Activated naive CD8-positive, alpha-beta T cell treated with anti-CD3 and anti-CD28 coated beads, Interleukin-2, amount 50 U/mL, for 24 hours (primary cell): ENCODE measurements around the gene FCN3.

ENCODE experiments used
- ATAC-seq: fragments of 150-1000 bp; cut with Tn5 transposase; one replicate; pipeline ENCODE4 v1.10.0; 2021
- DNase-seq: peaks from one replicate; pipeline ENCODE4 v3.0.0; 2021
- H3K27ac Mint-ChIP-seq: one replicate; pipeline ENCODE4 v1.8.0; 2021; ENCODE audit warnings: mild to moderate bottlenecking, mixed read lengths
- H3K27me3 Mint-ChIP-seq: one replicate; pipeline ENCODE4 v1.8.0; 2021; ENCODE audit warnings: mixed read lengths
- H3K36me3 Mint-ChIP-seq: one replicate; pipeline ENCODE4 v1.8.0; 2021; ENCODE audit warnings: low read depth, mixed read lengths
- H3K4me1 Mint-ChIP-seq: one replicate; pipeline ENCODE4 v1.8.0; 2021; ENCODE audit warnings: mixed read lengths
- H3K4me3 Mint-ChIP-seq: one replicate; pipeline ENCODE4 v1.8.0; 2021; ENCODE audit warnings: mild to moderate bottlenecking, moderate library complexity, mixed read lengths
- H3K9me3 Mint-ChIP-seq: one replicate; pipeline ENCODE4 v1.8.0; 2021; ENCODE audit warnings: mixed read lengths

FCN3 gene

DNA sequence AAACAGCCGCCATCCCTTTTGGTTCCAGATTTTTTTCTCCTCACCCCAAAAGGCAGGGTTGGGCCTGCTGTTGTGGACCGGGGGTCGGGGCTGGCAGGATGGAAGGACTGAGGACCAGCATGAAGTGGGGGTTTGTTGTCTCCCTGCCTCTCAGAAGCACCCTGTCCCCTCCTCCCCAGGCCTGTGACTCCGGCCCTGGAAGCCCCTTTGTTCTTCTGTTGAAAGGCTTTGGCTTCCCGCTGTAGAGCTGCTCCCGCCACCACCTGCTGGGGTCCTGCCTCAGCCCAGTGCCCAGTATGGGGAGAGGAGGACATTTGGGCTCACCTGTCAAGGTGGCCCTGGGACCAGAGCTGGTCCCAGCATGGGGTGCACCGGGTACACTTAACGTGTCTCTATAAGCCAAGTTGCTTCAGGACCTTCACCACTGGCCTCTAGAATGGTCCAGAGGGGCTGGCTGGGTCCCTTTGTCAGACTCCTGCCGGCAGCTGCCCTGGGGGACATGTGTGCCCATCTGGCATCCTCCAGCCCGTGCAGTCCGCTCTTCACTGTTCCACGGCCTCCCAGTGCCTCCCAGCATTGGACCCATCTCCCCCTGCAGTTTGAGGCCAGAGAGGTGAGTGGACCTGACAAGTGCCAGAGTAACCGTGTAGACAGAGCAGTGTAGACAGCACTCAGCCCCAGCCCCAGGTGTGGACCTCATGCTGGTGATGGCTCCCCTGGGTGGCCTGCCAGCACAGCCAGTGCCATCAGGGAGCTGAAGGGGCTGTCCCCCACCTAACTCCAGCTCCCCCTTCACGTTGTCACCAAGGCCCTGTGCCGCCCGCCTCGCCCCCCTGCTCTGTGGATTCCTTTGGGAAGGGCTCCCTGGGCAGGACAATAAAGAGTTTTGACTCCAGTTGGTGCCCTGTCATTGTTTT is 38.9 kb downstream of the FCN3 start:
- Mint-ChIP-seq H3K9me3 (no peaks in the 10 kb centered on the region), H3K36me3 (peaks cover 14% of the 10 kb centered on the region), H3K4me3 (no peak overlapping the region), H3K4me1 (peaks cover 21% of the 10 kb centered on the region), H3K27me3 (no peaks in the 10 kb centered on the region), H3K27ac (no peak overlapping the region)
- no peak for ATAC-seq
- DNase-seq = no peak

DNA sequence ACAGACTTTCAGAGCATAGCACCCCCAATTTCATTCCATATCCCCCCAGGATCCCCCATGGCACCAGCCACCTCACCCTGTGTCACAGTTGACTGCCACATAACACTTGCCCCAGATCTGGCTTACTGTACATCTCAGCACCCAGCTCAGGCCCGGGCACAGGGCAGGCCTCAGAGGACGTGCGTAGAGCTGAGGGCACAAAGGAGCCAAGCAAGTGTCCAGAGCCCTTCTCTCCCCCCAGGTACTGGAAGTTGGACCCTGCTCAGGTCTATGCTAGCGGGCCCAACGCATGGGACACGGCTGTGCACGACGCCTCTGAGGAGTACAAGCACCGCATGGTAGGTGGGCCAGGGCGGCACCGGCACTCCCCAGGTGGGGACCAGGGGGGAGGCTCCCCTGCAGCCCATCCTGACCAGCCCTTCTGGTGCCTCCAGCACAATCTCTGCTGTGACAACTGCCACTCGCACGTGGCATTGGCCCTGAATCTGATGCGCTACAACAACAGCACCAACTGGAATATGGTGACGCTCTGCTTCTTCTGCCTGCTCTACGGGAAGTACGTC is 40.8 kb downstream of the FCN3 start:
- no peak overlapping the region for H3K27ac Mint-ChIP-seq
- peaks cover 9% of the 10 kb centered on the region for H3K4me1 Mint-ChIP-seq
- H3K27me3 Mint-ChIP-seq = no peaks in the 10 kb centered on the region
- no peak for DNase-seq
- peaks cover 12% of the 10 kb centered on the region for H3K36me3 Mint-ChIP-seq
- no peaks in the 10 kb centered on the region for H3K9me3 Mint-ChIP-seq
- ATAC-seq = no peak
- H3K4me3 Mint-ChIP-seq = no peak overlapping the region

DNA sequence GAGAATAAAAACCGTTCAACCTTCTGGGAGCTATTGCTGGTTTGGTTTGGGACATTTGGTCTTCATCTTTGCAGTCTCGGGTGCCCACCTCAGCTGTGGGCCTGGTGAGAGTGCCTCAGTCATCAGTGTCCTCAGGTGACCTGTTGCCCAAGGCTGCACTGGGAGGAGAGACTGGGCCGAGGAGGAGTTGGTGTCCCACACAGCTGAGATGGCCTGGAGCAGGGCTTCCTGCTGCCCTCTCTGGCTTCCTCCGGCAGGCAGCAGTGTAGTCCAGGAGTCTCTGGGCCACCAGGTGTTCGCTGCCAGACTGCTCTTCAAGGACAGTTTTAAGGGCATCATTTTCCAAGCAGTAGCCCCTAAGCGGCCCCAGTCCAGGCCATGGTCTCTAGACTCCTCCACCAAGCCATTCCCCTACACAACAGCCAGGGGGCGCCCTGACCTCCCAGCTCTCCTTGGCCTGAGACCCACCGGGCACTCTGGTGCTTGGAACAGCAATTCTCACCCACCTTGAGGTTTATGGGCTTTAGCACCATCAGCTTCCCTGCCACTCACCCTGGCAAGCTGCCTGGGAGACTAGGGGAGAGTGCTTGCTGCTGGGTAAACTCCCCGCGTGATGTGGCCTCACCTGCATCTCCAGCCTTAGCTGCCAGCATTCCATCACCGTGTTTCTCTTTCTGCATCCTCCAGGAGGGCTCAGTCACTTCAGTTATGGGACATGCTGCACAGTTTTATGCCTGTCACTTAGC is 41.9 kb downstream of the FCN3 start:
- Mint-ChIP-seq H3K27ac (no peak overlapping the region), H3K36me3 (peaks cover 12% of the 10 kb centered on the region), H3K4me1 (peaks cover 18% of the 10 kb centered on the region), H3K9me3 (no peaks in the 10 kb centered on the region), H3K27me3 (no peaks in the 10 kb centered on the region), H3K4me3 (no peak overlapping the region)
- DNase-seq (peak; percentile 69), ATAC-seq (peak; percentile 71)

DNA sequence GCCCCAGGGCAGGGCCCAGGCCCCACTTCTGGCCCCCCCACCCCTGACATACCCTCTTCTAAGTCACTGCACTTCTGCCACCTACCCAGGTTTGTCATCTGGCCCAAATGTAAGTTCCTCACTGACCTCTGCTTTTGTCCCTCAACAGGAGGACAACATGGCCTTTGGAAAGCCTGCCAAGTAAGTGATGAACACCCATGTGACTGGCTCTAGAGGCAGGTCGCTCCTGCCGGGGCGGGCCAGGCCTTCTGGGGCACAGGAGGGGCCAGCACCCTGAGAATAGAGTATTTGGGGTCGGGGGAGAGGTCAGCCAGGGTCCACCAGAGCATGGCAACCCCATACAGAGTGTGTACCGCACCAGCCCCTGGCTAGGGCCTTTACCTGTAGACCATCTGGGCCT is 42.7 kb downstream of the FCN3 start:
- peaks cover 19% of the 10 kb centered on the region for H3K4me1 Mint-ChIP-seq
- H3K27ac Mint-ChIP-seq = no peak overlapping the region
- DNase-seq = no peak
- ATAC-seq = no peak
- no peaks in the 10 kb centered on the region for H3K9me3 Mint-ChIP-seq
- no peak overlapping the region for H3K4me3 Mint-ChIP-seq
- peaks cover 14% of the 10 kb centered on the region for H3K36me3 Mint-ChIP-seq
- no peaks in the 10 kb centered on the region for H3K27me3 Mint-ChIP-seq

DNA sequence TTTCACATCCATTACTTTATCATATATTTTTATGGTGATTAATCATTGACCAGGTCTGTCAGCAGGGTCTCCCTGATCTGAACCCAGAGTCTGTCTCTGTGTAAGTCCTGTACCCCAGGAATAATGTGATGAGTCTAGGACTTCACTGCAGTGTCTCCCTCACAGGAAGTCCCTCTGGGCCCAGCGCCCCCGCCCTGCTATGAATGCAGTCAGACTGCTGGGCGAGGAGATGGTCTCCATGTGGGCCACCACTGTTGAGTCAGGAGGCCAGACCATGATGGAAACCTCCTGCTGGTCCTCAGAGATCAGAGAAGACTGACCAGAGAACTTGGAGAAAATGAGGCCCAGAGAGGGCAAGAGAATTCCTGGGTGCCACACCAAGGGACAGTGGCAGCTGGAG is 43.2 kb downstream of the FCN3 start:
- no peak for ATAC-seq
- DNase-seq = no peak
- H3K27me3 Mint-ChIP-seq = no peaks in the 10 kb centered on the region
- peak overlapping the region; percentile 39 for H3K27ac Mint-ChIP-seq
- H3K4me3 Mint-ChIP-seq = no peak overlapping the region
- peaks cover 14% of the 10 kb centered on the region for H3K36me3 Mint-ChIP-seq
- no peaks in the 10 kb centered on the region for H3K9me3 Mint-ChIP-seq
- H3K4me1 Mint-ChIP-seq = peaks cover 23% of the 10 kb centered on the region

DNA sequence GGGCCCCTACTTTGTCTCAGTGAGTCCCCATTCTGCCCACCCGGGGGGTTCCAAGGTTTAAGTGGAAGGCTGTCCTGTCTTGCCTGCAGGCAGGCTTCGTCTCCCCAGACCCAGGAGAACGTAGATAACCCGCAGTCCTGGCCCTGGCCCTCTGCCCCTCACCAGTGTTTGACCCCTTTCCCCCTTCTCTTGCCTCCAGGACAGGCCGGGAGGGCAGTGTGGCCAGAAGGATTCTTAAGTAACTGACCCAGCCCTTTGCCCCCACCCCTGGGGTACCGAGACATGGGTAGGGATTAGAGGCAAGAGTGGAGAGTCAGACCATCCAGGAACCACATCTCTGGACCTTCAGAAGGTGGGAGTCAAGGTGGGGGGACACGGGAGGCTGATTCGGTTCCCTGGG is 43.8 kb downstream of the FCN3 start:
- Mint-ChIP-seq H3K4me3 (no peak overlapping the region), H3K27ac (peak overlapping the region; percentile 2), H3K4me1 (peaks cover 30% of the 10 kb centered on the region), H3K9me3 (no peaks in the 10 kb centered on the region), H3K36me3 (peaks cover 13% of the 10 kb centered on the region), H3K27me3 (no peaks in the 10 kb centered on the region)
- DNase-seq (no peak), ATAC-seq (no peak)

DNA sequence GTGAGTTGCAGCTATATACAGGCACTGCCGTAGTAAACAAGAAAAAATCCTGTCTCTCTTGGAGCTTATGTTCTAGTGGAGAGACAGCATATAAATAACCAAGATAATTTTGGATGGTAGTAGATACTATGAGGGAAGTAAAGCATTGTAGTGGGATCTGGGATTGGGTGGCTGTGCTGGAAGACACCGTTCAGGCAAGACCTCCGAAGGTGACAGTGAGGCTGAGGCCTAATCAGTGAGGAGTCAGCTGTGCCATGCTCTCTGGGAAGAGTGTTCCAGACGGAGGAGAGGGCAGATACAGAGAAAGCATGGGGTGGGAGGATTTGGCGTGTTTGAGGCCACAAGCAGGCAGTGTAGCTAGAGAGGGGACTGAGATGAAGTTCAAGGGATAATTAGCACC is 46.7 kb downstream of the FCN3 start:
- Mint-ChIP-seq H3K27me3 (no peaks in the 10 kb centered on the region), H3K4me1 (peaks cover 56% of the 10 kb centered on the region), H3K27ac (peak overlapping the region; percentile 43)

DNA sequence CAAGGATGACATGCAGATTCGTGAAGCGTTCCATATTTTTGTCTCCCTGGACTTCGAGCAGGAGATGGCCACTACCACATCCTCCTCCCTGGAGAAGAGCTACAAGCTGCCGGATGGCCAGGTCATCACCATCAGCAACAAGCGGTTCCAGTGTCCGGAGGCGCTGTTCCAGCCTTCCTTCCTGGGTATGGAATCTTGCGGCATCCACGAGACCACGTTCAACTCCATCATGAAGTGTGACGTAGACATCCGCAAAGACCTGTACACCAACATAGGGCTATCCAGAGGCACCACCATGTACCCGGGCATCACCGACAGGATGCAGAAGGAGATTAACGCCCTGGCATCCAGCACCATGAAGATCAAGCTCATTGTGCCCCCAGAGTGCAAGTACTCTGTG is 49.3 kb downstream of the FCN3 start:
- Mint-ChIP-seq H3K27me3 (no peaks in the 10 kb centered on the region), H3K27ac (no peak overlapping the region), H3K36me3 (peaks cover 26% of the 10 kb centered on the region), H3K4me3 (no peak overlapping the region), H3K9me3 (no peaks in the 10 kb centered on the region), H3K4me1 (peaks cover 61% of the 10 kb centered on the region)
- DNase-seq = no peak
- no peak for ATAC-seq

More for the DNA sequence above, 46.7 kb downstream of the FCN3 start:
- DNase-seq (no peak), ATAC-seq (no peak)
- peaks cover 21% of the 10 kb centered on the region for H3K36me3 Mint-ChIP-seq
- no peaks in the 10 kb centered on the region for H3K9me3 Mint-ChIP-seq
- no peak overlapping the region for H3K4me3 Mint-ChIP-seq

DNA sequence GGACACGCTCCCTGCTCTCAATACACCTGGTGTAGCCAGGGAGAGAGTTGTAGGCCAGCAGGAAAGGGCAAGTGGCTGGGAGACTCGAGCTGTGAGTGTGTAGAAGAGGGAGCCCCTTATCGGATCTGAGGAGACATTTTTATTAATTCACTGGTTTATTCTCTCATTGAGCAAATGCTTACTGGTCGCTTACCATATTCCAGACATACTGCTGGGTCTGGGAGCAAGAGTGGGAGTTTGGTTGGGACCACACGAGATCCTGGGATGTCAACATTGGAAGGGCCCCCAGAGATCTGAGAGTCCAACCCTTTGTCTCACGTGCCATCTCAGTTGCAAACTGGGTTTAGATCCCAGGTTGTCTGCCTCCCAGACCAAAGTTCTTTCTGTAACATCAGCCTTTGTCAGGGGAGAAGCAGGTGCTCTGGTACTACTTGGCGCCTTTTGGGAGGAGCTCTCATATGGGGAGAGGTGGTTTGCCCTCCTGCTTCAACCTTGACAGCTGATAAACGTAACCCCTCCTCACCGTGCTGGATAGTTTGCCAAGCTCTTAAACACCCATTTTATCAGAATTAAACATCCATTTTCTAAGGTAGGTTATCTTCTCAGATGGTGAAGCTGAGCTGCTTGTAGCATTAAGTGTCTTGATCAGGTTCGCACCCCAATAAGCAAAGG is 51.9 kb downstream of the FCN3 start:
- DNase-seq (no peak), ATAC-seq (no peak)
- Mint-ChIP-seq H3K4me1 (peaks cover 48% of the 10 kb centered on the region), H3K4me3 (peak overlapping the region; percentile 96), H3K9me3 (no peaks in the 10 kb centered on the region), H3K36me3 (peaks cover 26% of the 10 kb centered on the region), H3K27me3 (no peaks in the 10 kb centered on the region), H3K27ac (peak overlapping the region; percentile 96)

DNA sequence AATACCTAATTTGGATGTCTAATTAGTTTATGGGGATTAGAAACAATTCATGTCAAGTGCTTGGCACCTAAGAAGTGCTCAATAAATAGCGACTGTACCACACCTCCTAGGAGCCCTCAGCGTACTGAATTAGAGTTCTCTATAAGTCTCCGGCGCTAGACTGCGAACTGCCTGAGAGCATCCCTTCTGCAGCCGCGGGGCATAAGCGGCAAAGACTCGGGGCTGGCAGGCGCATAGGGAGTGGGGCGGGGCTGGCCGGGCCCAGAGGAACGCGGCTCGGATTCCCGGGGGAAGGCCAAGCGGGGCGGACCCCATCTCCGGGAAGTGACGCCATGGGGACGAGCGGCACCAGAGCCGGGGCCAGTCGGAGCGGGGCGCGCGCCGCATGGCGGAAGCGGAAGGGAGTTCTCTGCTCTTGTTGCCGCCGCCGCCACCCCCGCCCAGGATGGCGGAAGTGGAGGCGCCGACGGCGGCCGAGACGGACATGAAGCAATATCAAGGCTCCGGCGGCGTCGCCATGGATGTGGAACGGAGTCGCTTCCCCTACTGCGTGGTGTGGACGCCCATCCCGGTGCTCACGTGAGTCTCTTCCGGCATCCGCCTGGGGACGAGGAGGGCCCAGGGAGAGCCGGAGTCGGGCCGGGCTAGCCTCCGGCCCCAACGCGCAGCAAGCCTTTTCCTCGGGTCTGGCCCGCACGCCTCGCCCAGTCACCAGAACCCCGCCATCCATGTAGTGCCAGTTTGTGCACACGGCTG is 52.6 kb downstream of the FCN3 start, which contains the start of gene TMEM222:
TMEM222 (plus strand) TSS at position 351 of the 756 bp plus-strand sequence; CDS start at position 386, 35 bp downstream.
- Mint-ChIP-seq H3K36me3 (peaks cover 25% of the 10 kb centered on the region), H3K27ac (peak within 1 kb of the TSS; percentile 96), H3K9me3 (no peaks in the 10 kb centered on the region), H3K4me3 (peak within 1 kb of the TSS; percentile 96), H3K4me1 (peaks cover 47% of the 10 kb centered on the region), H3K27me3 (no peaks in the 10 kb centered on the region)
- ATAC-seq (peak; percentile 98), DNase-seq (peak; percentile 98)
